GM19238 (cell line): ENCODE data around the gene GRID1.
A peak's percentile ranks its signal among the peaks of the same experiment; 100 is the strongest.
"Not testable (repeated sequence)": the region's sequence is repeated elsewhere in the genome, so short reads cannot be mapped to it uniquely, and the experiment has no call there.

Experiments used
- DNase-seq: peaks from one replicate; pipeline ENCODE4 v3.0.0; 2011; ENCODE audit warnings: low spot score; ENCODE audit not compliant: insufficient read length

Gene GRID1

GRCh38 chr10:86111902-86112545, 254.6 kb downstream of the GRID1 start:
- no peak for DNase-seq

DNA sequence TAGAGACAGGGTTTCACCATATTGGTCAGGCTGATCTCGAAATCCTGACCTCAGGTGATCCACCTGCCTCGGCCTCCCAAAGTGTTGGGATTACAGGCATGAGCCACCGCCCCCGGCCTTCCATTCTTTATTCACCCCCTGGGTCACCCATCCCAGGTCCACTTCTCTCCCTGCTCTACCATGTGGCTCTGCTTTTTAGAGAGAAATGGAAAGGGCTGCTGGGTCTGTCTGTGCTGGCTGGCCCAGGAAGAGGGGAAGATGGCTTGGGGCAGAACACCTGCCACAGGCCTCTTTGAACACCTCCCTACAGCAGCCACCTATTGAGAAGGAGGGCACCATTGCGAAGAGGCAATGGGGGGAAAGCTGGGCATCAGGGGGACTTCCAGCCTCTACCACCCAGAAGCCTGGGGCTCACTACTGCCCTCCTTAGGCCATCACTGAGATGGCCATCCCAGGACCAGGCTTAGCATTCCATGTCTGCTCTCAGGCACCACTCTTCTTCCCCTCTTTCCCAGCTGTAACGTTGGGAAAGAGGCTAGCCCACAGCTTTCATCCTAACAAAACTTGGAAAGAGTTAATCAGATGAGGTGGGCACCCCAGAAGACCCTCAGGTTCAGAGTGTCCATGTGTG, 256.3 kb downstream of the GRID1 start:
- DNase-seq: no peak

GRCh38 chr10:86109421-86109820, 257.2 kb downstream of the GRID1 start:
- no peak for DNase-seq

DNA sequence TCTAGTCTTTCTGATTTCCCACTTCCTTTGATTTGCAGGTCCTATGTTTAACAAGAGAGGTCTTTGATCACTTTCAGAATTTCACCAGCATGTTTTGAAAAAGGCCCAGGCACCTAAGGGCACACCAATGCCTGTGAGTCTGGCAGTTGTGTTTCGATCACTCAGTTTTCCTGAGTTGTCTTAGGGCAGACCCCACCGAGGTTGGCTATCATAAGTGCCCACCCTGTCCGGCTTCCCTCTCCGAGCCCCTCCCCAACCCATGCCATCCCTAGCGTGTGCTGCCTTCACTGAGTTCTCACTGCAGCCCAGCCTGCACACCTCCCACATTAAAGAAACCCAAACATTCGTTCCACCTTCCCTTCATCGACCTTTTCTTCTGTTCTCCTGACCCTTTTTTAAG, 257.9 kb downstream of the GRID1 start:
- DNase-seq: no peak

GRCh38 chr10:86107611-86108310, 258.8 kb downstream of the GRID1 start:
- DNase-seq: not testable (repeated sequence)

DNA sequence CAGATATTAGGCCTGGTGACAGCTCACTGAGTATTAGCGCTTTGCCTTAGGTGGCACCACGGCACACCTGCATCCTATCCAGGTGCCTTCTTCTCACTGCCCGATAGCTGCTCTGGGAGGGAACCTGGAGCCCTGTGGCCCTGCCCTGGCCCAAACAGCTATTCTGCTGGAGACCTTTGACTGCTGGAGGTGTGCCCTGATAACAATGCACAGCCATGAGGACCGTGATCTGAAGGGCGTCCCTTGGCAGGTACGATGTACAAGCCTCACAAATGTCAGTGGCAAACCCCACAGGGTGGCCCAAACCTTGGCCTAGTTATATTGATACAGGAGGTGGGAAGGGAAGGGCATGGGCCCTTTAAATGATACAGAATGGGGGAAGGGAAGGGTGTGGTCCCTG, 259.5 kb downstream of the GRID1 start:
- no peak for DNase-seq

GRCh38 chr10:86106616-86107015, 260.0 kb downstream of the GRID1 start:
- no peak for DNase-seq

- DNase-seq: no peak
Observed at GRCh38 chr10:86105640-86106039, 261.0 kb downstream of the GRID1 start.

DNA sequence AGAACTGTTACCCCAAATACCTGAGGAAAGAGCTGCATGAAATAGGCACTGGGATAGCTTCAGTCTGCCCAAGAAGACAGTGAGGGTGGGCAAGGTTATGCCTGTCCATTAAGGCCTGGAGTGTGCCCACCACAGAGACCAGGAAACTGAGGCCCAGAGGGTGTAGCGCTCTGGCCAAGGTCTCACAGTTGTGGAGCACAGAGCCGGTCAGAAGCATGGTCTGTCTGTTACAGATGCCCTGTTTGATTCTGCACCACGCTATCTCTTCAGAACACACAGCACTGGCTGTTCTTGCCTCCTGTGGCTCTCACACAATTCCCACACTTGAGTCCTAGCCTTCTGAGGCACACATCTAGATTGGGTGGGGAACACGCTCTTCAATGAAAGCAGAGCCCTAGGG, 261.4 kb downstream of the GRID1 start:
- DNase-seq: no peak

DNA sequence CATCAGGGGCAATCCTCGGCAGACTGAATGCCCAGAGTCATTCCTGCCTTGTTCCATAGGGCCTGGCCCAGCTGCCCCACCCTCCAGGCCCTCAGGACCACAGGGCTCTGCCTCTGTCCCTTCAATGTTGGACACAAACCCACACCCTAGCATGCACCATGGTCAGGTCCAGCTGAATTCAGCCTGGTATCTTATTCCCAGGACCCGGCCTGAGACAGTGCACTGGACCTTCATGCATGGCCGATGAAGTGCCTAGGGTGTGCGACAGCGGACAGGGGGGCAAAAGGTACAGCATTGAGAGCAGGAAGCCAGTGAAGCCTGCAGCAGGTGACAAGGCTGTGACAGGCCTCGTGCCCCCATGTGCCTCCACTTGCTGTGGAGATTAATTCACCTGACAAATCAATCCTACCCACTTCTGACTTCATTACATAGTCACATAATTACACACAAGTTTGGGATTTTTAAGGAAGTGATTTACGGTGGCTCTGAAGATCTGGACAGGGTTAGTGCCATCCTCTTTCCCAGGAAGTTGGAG, 261.9 kb downstream of the GRID1 start:
- no peak for DNase-seq

DNA sequence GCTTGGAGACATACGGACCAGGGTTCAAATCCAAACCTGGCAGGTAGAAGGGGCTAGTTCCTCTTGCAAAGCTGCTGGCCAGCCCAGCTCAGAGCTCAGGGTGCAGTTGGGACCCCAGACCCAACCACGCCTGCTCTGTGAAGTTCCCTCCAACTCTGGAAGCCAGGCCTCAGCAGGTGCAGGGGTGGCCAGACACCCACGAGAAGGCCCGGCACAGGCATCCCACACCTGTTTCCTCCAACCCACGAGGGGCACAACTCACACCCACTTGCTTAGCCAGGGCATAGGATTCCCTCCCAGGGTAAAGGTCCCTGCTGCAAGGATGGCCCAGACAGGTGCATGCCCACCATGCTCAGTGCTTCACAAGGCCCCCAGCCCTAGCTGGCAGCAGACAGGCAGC, 262.4 kb downstream of the GRID1 start:
- no peak for DNase-seq

DNA sequence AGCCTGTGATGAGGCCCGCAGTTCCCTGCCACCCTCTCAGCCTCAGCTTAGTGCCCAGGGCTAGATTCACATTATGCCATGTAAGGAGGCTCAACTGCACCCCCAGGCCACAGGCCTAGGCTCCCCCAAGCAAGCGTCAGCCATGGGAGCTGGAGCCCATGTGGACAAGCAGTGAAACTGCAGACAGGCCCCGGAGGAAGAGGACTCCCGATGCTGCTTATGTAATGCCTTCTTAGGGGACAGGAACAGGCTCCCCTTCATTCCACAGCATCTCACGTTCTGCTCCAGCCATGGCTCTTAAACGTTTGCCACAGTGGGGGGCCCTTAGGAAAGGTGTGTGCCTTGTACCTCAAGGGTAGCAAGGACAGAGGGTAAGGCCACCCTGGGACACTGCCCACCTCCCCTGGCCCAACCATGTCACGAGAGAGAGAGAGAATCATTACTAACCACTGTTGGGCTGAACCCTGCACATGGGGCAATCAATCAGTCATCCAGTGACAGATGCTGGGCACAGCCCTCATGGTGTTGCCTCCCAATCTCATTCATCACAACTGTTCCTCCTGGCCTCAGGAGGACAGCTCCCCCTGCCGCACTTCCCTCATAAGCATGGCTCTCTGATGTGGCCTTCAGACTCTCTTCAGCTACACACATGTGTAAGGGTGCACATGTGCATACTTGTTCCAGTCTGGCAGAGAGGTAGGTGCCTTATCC, 263.0 kb downstream of the GRID1 start:
- DNase-seq: no peak

GRCh38 chr10:86102451-86102850, 264.1 kb downstream of the GRID1 start:
- no peak for DNase-seq

- no peak for DNase-seq
Observed at GRCh38 chr10:86102031-86102430, 264.6 kb downstream of the GRID1 start.

DNA sequence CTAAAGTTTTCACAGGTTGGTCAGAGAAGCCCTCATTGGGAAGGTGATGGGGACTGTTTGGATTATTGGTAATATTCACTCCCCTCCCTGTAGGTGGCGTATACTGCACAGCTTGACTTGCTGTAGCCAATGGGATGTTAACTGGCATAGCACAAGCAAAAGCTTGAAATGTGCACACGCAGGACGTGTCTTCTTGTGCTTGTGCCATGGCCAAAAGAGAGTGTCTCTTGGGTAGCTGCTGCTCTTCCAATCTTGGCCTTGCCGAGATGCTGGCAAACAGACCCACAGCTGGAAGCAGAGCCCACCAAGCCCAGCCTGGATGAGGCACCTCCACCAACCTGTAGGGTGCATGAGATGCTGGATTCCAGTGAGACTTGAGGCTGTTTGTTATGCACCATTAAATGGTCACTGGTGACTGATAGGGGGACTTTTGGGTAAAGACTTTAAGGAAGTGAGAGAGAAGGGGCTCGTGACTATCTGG, 266.0 kb downstream of the GRID1 start:
- DNase-seq: peak; percentile 27

DNA sequence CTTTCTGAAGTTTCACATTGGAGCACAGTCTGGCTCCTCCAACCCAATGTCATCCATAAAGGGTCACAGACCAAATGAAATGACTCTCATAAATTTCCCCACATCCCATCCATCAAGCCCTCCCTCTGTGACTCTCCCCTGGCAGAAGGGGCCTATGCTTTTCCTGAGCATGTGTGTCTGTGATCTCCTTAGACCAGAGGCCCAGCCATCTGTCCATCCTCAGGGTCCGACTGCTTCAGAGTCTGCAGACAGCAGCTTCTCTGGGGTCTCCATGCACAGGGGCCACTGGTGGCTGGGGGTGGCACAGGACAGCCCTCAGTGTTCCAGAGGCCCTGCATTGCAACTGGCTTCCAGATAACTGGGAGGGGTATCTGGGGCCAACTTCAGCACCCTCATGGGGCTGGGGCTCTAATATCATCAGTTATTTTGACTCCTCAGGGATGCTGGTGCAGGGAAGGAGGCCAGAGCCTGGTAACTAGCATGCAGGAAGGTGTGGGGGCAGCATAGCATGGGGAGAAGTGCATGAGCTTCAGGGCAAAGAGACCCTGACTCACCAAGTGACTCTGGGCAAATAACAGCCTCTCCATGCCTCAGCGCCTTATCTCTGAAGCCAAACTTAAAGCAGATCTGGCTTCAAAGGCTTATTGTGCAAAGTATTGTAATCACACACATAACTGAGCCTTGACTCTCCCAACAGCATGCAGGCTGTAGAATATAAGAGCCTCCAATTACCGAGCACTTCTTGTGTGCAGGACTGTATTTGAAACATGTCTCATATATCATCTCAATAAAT, 266.9 kb downstream of the GRID1 start:
- DNase-seq: no peak

GRCh38 chr10:86098187-86098881, 268.3 kb downstream of the GRID1 start:
- DNase-seq: no peak

GRCh38 chr10:86095061-86095460, 271.5 kb downstream of the GRID1 start:
- DNase-seq: not testable (repeated sequence)

DNA sequence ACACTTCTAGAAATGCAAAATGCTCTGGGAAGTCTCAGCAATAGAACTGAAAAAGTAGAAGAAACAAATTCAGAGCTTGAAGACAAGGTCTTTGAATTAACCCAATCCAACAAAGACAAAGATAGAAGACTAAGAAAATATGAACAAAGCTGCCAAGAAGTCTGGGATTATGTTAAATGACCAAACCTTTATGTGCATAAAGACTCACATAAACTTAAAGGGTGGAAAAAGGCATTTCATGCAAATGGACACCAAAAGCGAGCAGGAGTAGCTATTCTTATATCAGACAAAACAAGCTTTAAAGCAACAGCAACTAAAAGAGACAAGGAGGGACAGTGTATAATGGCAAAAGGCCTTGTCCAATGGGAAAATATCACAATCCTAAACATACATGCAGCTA, 274.3 kb downstream of the GRID1 start:
- DNase-seq: not testable (repeated sequence)

DNA sequence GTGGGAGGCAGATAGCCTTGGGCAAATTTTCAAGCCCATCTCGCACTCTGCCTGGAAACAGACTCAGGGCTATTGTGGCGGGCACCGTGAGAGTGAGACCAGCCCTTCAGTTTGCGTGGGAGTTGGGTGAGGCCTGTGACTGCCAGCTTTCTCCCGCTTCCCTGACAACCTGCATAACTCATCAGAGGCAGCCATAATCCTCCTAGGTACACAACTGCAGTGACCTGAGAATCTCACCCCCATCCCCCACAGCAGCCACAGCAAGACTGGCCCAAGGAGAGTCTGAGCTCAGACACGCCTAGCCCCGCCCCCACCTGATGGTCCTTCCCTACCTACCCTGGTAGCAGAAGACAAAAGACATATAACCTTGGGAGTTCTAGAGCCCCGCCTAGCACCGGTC, 275.4 kb downstream of the GRID1 start:
- no peak for DNase-seq
